ENCODE data around the gene ZNF268. TPM values are rescaled to one million over a fixed set of nuclear protein-coding genes. Genes with fewer than 3 reads are reported as not detected.

The ZNF268 gene
- total RNA-seq (10 to 100 TPM; 15.7 to 18.9 TPM), polyA plus RNA-seq (1 to 10 TPM; 4.2 to 5.0 TPM)
- long read RNA-seq, donor 1, partial matches to known transcripts, result 0 of 1 reads
- long read RNA-seq, donor 1, other reads (novel, unspliced or antisense), result 1 of 1 reads
- long read RNA-seq, donor 2, full-length matches to known transcripts, result 5 of 9 reads
- long read RNA-seq, donor 2, partial matches to known transcripts, result 0 of 9 reads
- long read RNA-seq, donor 2, other reads (novel, unspliced or antisense), result 4 of 9 reads

- Histone ChIP-seq H3K27me3 (ENCODE audit: control insufficient read depth in 1 of 2, insufficient read depth in 2 of 2, low read length in 1 of 2) (no peaks in the 10 kb centered on the region), H3K4me1 (ENCODE audit: control insufficient read depth in 1 of 2, insufficient read depth in 2 of 2, low read length in 2 of 2) (no peaks in the 10 kb centered on the region), H3K27ac (ENCODE audit: low read depth in 1 of 2, low read length in 2 of 2) (no peak within 1 kb of the TSS), H3K4me3 (ENCODE audit: low read length in 2 of 2) (peak within 1 kb of the TSS; percentile 11 to 95), H3K9me3 (ENCODE audit: control insufficient read depth, low read length) (peaks cover 7% of the 10 kb centered on the region), H3K36me3 (ENCODE audit: control insufficient read depth in 1 of 2, insufficient read depth in 2 of 2, low read length in 1 of 2) (peaks cover 0 to 7% of the 10 kb centered on the region in 2 donors)
- WGBS, 2 donors, result 1 to 2% methylated on average over 40 of the region's 40 CpGs
- DNase-seq (peak; percentile 94 to 97), ATAC-seq (ENCODE audit: low FRiP score) (peak; percentile 98)
- intact Hi-C loops (cut with DNase I), result loop anchor here in 1 of 2 donors (1.0 kb wide), 1 partner anchor 101 kb away; the partner anchor contains the start of gene ZNF140
Observed at GRCh38 chr12:133181238-133181959, at the start of gene ZNF268. TSS of gene ZNF268 (plus strand) at chr12:133181495. CDS start at chr12:133181998, 503 bp downstream.

- H3K27ac ChIP-seq (ENCODE audit: low read depth in 1 of 2, low read length in 2 of 2), result no peak overlapping the region
- peaks cover 0 to 2% of the 10 kb centered on the region in 2 donors for H3K4me1 ChIP-seq (ENCODE audit: control insufficient read depth in 1 of 2, insufficient read depth in 2 of 2, low read length in 2 of 2)
- no peak overlapping the region for H3K4me3 ChIP-seq (ENCODE audit: low read length in 2 of 2)
- peaks cover 16 to 35% of the 10 kb centered on the region in 2 donors for H3K36me3 ChIP-seq (ENCODE audit: control insufficient read depth in 1 of 2, insufficient read depth in 2 of 2, low read length in 1 of 2)
- no peak for DNase-seq
- H3K9me3 ChIP-seq (ENCODE audit: control insufficient read depth, low read length), result peaks cover 30% of the 10 kb centered on the region
- WGBS, 2 donors, result 97 to 98% methylated on average over 2 of the region's 2 CpGs
- intact Hi-C loops (cut with DNase I), result no loop called here
- no peaks in the 10 kb centered on the region for H3K27me3 ChIP-seq (ENCODE audit: control insufficient read depth in 1 of 2, insufficient read depth in 2 of 2, low read length in 1 of 2)
- no peak for ATAC-seq (ENCODE audit: low FRiP score)
Observed at GRCh38 chr12:133135747-133136146, 45.5 kb upstream of the ZNF268 start.

- no peak overlapping the region for H3K27ac ChIP-seq (ENCODE audit: low read depth in 1 of 2, low read length in 2 of 2)
- no peak overlapping the region for H3K4me3 ChIP-seq (ENCODE audit: low read length in 2 of 2)
- 96 to 99% methylated on average over 2 of the region's 2 CpGs for WGBS, 2 donors
- intact Hi-C loops (cut with DNase I), result no loop called here
- H3K36me3 ChIP-seq (ENCODE audit: control insufficient read depth in 1 of 2, insufficient read depth in 2 of 2, low read length in 1 of 2), result peaks cover 17 to 24% of the 10 kb centered on the region in 2 donors
- H3K9me3 ChIP-seq (ENCODE audit: control insufficient read depth, low read length), result peaks cover 24% of the 10 kb centered on the region
- DNase-seq (no peak), ATAC-seq (ENCODE audit: low FRiP score) (no peak)
- H3K27me3 ChIP-seq (ENCODE audit: control insufficient read depth in 1 of 2, insufficient read depth in 2 of 2, low read length in 1 of 2), result no peaks in the 10 kb centered on the region
- H3K4me1 ChIP-seq (ENCODE audit: control insufficient read depth in 1 of 2, insufficient read depth in 2 of 2, low read length in 2 of 2), result no peaks in the 10 kb centered on the region
Observed at GRCh38 chr12:133145981-133146380, 35.3 kb upstream of the ZNF268 start.

GRCh38 chr12:133156125-133156690, 25.1 kb upstream of the ZNF268 start:
- Histone ChIP-seq H3K9me3 (ENCODE audit: control insufficient read depth, low read length) (peaks cover 28% of the 10 kb centered on the region), H3K4me3 (ENCODE audit: low read length in 2 of 2) (peak overlapping the region; percentile 8 to 48), H3K4me1 (ENCODE audit: control insufficient read depth in 1 of 2, insufficient read depth in 2 of 2, low read length in 2 of 2) (no peaks in the 10 kb centered on the region), H3K36me3 (ENCODE audit: control insufficient read depth in 1 of 2, insufficient read depth in 2 of 2, low read length in 1 of 2) (peaks cover 27 to 33% of the 10 kb centered on the region in 2 donors), H3K27ac (ENCODE audit: low read depth in 1 of 2, low read length in 2 of 2) (no peak overlapping the region), H3K27me3 (ENCODE audit: control insufficient read depth in 1 of 2, insufficient read depth in 2 of 2, low read length in 1 of 2) (no peaks in the 10 kb centered on the region)
- DNase-seq (no peak), ATAC-seq (ENCODE audit: low FRiP score) (no peak)
- 95 to 98% methylated on average over 2 of the region's 2 CpGs for WGBS, 2 donors
- intact Hi-C loops (cut with DNase I), result no loop called here

DNA sequence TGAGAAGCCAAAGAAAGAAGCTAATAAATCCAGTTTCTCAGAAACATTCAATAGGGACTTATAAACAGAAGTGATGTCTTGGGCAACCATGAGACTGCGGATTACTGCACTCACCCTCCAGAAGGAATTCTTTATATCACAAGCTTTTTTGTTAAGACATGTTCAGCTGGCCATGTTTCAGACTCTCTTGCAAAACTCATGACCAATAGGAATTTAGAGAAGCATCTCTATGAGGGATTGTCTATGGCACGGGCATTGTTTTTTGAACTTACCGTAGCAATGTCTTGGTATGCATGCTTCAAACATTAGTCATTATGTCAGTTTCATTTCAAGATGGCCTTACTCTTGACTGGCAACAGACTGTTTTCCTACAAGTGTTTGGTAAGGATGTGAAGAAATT, 15.5 kb upstream of the ZNF268 start:
- no peak for ATAC-seq (ENCODE audit: low FRiP score)

GRCh38 chr12:133172491-133172890, 8.8 kb upstream of the ZNF268 start:
- ATAC-seq (ENCODE audit: low FRiP score) (no peak), DNase-seq (no peak)
- Histone ChIP-seq H3K4me3 (ENCODE audit: low read length in 2 of 2) (no peak overlapping the region), H3K36me3 (ENCODE audit: control insufficient read depth in 1 of 2, insufficient read depth in 2 of 2, low read length in 1 of 2) (no peaks in the 10 kb centered on the region), H3K9me3 (ENCODE audit: control insufficient read depth, low read length) (peaks cover 8% of the 10 kb centered on the region), H3K4me1 (ENCODE audit: control insufficient read depth in 1 of 2, insufficient read depth in 2 of 2, low read length in 2 of 2) (no peaks in the 10 kb centered on the region), H3K27me3 (ENCODE audit: control insufficient read depth in 1 of 2, insufficient read depth in 2 of 2, low read length in 1 of 2) (no peaks in the 10 kb centered on the region), H3K27ac (ENCODE audit: low read depth in 1 of 2, low read length in 2 of 2) (no peak overlapping the region)
- intact Hi-C loops (cut with DNase I), result no loop called here
- 77% methylated on average over 1 of the region's 1 CpG for WGBS, 2 donors

More for the DNA sequence above, 15.5 kb upstream of the ZNF268 start:
- no peaks in the 10 kb centered on the region for H3K27me3 ChIP-seq (ENCODE audit: control insufficient read depth in 1 of 2, insufficient read depth in 2 of 2, low read length in 1 of 2)
- 90 to 95% methylated on average over 3 of the region's 3 CpGs for WGBS, 2 donors
- no peaks in the 10 kb centered on the region for H3K4me1 ChIP-seq (ENCODE audit: control insufficient read depth in 1 of 2, insufficient read depth in 2 of 2, low read length in 2 of 2)
- intact Hi-C loops (cut with DNase I), result no loop called here
- H3K27ac ChIP-seq (ENCODE audit: low read depth in 1 of 2, low read length in 2 of 2), result no peak overlapping the region
- DNase-seq, result no peak
- peaks cover 9% of the 10 kb centered on the region for H3K9me3 ChIP-seq (ENCODE audit: control insufficient read depth, low read length)
- no peak overlapping the region for H3K4me3 ChIP-seq (ENCODE audit: low read length in 2 of 2)
- H3K36me3 ChIP-seq (ENCODE audit: control insufficient read depth in 1 of 2, insufficient read depth in 2 of 2, low read length in 1 of 2), result no peaks in the 10 kb centered on the region

DNA sequence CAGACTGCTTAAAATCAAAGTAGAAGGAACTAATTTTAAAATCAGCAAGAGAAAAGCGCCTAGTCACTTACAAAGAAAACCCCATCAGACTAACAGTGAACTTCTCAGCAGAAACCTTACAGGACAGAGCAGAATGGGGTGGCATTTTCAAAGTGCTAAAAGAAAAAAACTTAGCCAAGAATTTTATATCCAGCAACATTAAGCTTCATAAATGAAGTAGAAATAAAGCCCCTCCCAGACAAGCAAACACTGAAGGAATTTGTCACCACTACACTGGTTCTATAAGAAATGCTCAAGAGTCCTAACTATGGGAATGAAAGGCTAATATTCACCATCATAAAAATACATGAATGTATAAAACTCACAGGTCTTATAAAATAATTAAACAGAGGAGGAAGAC, 6.4 kb upstream of the ZNF268 start:
- H3K27me3 ChIP-seq (ENCODE audit: control insufficient read depth in 1 of 2, insufficient read depth in 2 of 2, low read length in 1 of 2), result no peaks in the 10 kb centered on the region
- peaks cover 7% of the 10 kb centered on the region for H3K9me3 ChIP-seq (ENCODE audit: control insufficient read depth, low read length)
- H3K4me1 ChIP-seq (ENCODE audit: control insufficient read depth in 1 of 2, insufficient read depth in 2 of 2, low read length in 2 of 2), result no peaks in the 10 kb centered on the region
- no peaks in the 10 kb centered on the region for H3K36me3 ChIP-seq (ENCODE audit: control insufficient read depth in 1 of 2, insufficient read depth in 2 of 2, low read length in 1 of 2)
- intact Hi-C loops (cut with DNase I), result no loop called here
- DNase-seq (no peak), ATAC-seq (ENCODE audit: low FRiP score) (no peak)
- no peak overlapping the region for H3K4me3 ChIP-seq (ENCODE audit: low read length in 2 of 2)
- WGBS, 2 donors, result 78 to 79% methylated on average over 1 of the region's 1 CpG
- H3K27ac ChIP-seq (ENCODE audit: low read depth in 1 of 2, low read length in 2 of 2), result no peak overlapping the region

GRCh38 chr12:133180669-133181068, 626 bp upstream of the ZNF268 start:
- WGBS, 2 donors, result 96 to 98% methylated on average over 8 of the region's 8 CpGs
- DNase-seq (no peak), ATAC-seq (ENCODE audit: low FRiP score) (no peak)
- Histone ChIP-seq H3K9me3 (ENCODE audit: control insufficient read depth, low read length) (peaks cover 7% of the 10 kb centered on the region), H3K4me1 (ENCODE audit: control insufficient read depth in 1 of 2, insufficient read depth in 2 of 2, low read length in 2 of 2) (no peaks in the 10 kb centered on the region), H3K27ac (ENCODE audit: low read depth in 1 of 2, low read length in 2 of 2) (no peak overlapping the region), H3K36me3 (ENCODE audit: control insufficient read depth in 1 of 2, insufficient read depth in 2 of 2, low read length in 1 of 2) (peaks cover 0 to 5% of the 10 kb centered on the region in 2 donors), H3K4me3 (ENCODE audit: low read length in 2 of 2) (no peak overlapping the region), H3K27me3 (ENCODE audit: control insufficient read depth in 1 of 2, insufficient read depth in 2 of 2, low read length in 1 of 2) (no peaks in the 10 kb centered on the region)
- intact Hi-C loops (cut with DNase I), result loop anchor here in 1 of 2 donors (1.0 kb wide), 1 partner anchor 100 kb away; the partner anchor contains the start of gene ZNF140
